WI38 (cell line): Measurements from ENCODE around the gene NPDC1.
"Not testable (repeated sequence)": the region's sequence is repeated elsewhere in the genome, so short reads cannot be mapped to it uniquely, and the experiment has no call there.

Experiments
- H3K4me3 ChIP-seq: 2 replicates; pipeline ENCODE4 v1.5.1; 2011; ENCODE audit warnings: low read depth, mild to moderate bottlenecking, control low read depth, low read length
- CTCF ChIP-seq: IDR thresholded peaks from 2 replicates; pipeline ENCODE4 v1.5.1; 2012; ENCODE audit warnings: low read depth, mild to moderate bottlenecking, control low read depth, low read length

Gene NPDC1

GRCh38 chr9:137006116-137007003, 39.6 kb downstream of the NPDC1 start:
- TF ChIP-seq CTCF = no peak
- H3K4me3 ChIP-seq = no peak overlapping the region

GRCh38 chr9:137004285-137004684, 41.7 kb downstream of the NPDC1 start:
- TF ChIP-seq CTCF = peak; percentile 33; the same call in 1 of the 2 replicates

GRCh38 chr9:137002646-137003041, 43.3 kb downstream of the NPDC1 start:
- no peak for TF ChIP-seq CTCF
- H3K4me3 ChIP-seq = no peak overlapping the region

More at GRCh38 chr9:137004285-137004684, 41.7 kb downstream of the NPDC1 start:
- not testable (repeated sequence) for H3K4me3 ChIP-seq

GRCh38 chr9:137001857-137002645, 43.9 kb downstream of the NPDC1 start:
- no peak overlapping the region for H3K4me3 ChIP-seq
- TF ChIP-seq CTCF = no peak

- H3K4me3 ChIP-seq = no peak overlapping the region
- TF ChIP-seq CTCF = no peak
Measured at GRCh38 chr9:137000177-137000930, 45.6 kb downstream of the NPDC1 start.

- H3K4me3 ChIP-seq = no peak overlapping the region
- no peak for TF ChIP-seq CTCF
Measured at GRCh38 chr9:136997830-136998234, 48.1 kb downstream of the NPDC1 start.
